Subcutaneous adipose tissue (tissue), 4 donors: ENCODE results near the gene DSCAML1. TPM values are rescaled to one million over a fixed set of nuclear protein-coding genes. Genes with fewer than 3 reads are reported as not detected.

Source experiments
- total RNA-seq, 4 donors: library from RNA; depleted of rRNA; stranded (reverse); fragments of >200 nt; gene quantifications; one replicate each; pipeline ENCODE4 v1.1.0, GENCODE V29; 2016
- TF ChIP-seq, protein P1 (sequence below): fragments of 450-650 bp; IDR thresholded peaks from one replicate; pipeline ENCODE4 v1.5.1; 2016; ENCODE audit warnings: low read depth, mild to moderate bottlenecking, control low read depth, antibody characterized with exemption, moderate library complexity

Gene DSCAML1
- total RNA-seq, 4 donors from 2014 or later, result 0.22 to 0.82 (median 0.75) TPM; not detected in 1

GRCh38 chr11:117835576-117835975, 38.6 kb upstream of the DSCAML1 start:
- TF ChIP-seq, protein P1, sequence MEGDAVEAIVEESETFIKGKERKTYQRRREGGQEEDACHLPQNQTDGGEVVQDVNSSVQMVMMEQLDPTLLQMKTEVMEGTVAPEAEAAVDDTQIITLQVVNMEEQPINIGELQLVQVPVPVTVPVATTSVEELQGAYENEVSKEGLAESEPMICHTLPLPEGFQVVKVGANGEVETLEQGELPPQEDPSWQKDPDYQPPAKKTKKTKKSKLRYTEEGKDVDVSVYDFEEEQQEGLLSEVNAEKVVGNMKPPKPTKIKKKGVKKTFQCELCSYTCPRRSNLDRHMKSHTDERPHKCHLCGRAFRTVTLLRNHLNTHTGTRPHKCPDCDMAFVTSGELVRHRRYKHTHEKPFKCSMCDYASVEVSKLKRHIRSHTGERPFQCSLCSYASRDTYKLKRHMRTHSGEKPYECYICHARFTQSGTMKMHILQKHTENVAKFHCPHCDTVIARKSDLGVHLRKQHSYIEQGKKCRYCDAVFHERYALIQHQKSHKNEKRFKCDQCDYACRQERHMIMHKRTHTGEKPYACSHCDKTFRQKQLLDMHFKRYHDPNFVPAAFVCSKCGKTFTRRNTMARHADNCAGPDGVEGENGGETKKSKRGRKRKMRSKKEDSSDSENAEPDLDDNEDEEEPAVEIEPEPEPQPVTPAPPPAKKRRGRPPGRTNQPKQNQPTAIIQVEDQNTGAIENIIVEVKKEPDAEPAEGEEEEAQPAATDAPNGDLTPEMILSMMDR, result no peak

DNA sequence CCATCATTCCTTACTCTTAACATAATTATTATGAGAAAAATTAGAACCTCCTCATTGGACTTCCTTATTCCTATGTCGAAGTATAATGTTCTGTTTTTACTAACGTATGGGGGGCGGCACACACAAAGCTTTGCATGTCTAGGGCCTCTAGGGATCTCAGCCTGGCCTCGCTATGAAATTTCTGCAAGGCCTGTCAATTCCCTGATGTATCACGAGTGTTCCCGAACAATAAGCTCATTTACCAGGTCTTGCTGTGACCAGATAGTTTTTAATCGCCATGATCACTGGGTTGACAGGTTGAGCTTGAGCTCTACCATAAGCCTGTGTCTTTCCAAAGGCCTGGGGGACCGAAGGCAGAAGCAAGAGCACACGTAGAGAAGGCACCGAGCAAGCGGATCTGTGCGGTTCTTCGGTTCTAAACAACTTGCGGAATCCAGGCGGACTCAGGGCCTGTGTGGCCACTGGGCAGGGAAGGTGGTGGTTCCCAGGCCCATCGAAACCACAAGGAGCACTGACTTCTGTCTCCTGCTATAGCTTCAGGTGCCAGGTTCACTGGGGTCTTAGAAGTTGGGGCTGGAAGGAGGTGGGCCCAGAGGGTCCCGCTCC, 37.9 kb upstream of the DSCAML1 start:
- TF ChIP-seq, protein P1, result no peak

DNA sequence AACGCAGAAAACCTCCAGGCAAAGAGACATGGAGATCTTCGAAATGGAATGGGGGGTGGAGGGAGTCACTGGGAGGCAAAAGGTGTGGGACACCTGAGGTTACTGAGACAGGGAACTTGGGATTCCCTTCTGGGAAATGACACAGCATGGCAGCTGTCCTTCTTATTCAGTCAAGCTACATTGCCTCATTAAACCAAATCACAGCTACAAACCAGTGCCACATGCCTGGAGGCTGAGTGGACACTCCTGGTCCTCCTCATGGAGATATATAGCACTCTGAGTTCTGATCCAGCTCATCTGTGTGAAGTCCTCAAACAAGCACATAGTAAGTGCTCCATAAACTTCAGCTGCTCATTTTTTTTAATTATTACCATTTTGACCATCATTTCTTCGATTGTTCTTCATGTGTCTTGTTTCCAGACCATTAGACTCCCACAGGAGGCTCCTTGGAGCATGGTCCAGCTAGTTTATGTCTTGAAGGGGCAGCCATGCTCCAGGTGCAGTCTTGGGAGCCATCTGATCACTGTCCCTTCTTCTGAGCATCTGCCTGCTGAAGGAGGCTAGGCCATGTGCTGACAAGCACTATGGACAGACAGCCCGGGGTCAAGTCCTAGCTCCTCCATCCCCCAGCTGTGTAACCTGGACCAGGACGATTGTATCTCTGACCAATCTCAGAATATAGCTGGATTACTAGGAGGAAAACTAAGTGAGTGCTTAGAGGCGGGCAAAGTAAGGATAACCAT, 37.2 kb upstream of the DSCAML1 start:
- TF ChIP-seq, protein P1, result no peak

GRCh38 chr11:117833401-117833891, 36.4 kb upstream of the DSCAML1 start:
- TF ChIP-seq, protein P1, result no peak

DNA sequence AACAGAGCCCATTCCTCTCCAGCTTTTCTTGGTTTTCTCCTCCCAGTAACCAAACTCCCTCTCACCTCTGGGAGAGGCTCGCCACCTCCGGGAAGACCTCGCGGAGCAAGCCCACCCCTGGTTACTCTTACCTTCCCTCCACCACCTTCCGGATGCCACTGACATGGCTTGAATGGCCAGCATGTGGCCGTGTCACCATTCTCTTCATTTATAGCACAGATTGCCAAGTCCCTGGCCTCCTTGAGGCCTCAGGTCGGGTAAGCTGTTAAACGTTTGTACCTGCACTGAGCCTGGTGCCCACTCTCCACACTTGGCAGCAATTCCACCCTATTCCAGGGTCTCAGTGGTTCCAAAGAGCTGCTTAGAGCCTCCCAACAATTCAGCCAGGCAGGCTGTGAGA, 35.5 kb upstream of the DSCAML1 start:
- TF ChIP-seq, protein P1, result no peak

GRCh38 chr11:117831661-117832415, 34.8 kb upstream of the DSCAML1 start:
- TF ChIP-seq, protein P1, result no peak
